HG03139 (cell line): ENCODE results near the gene RASSF10.

ENCODE experiments used
- ATAC-seq: cut with Tn5 transposase; IDR thresholded peaks from one replicate; pipeline ENCODE4 v1.9.1; 2021; ENCODE audit not compliant: unreplicated experiment

Gene RASSF10

GRCh38 chr11:13053255-13053917 lies 44.3 kb downstream of the RASSF10 start:
- no peak for ATAC-seq

GRCh38 chr11:13054278-13054677 lies 45.2 kb downstream of the RASSF10 start:
- no peak for ATAC-seq

- no peak for ATAC-seq
Measured at GRCh38 chr11:13055200-13055599, 46.1 kb downstream of the RASSF10 start.

GRCh38 chr11:13061294-13061990 lies 52.3 kb downstream of the RASSF10 start:
- no peak for ATAC-seq
